Kidney (tissue), 14 donors: ENCODE results near the gene TNXB. TPM values are rescaled to one million over a fixed set of nuclear protein-coding genes. Genes with fewer than 3 reads are reported as not detected.
"Not testable (repeated sequence)": the region's sequence is repeated elsewhere in the genome, so short reads cannot be mapped to it uniquely, and the experiment has no call there.

Source experiments
- DNase-seq, 5 donors: peaks; one replicate each; pipeline ENCODE4 v3.0.0-alpha.2; 2013 to 2020
- FAIRE-seq: peaks from 2 replicates; lab custom pipeline; 2012; peaks lifted over from hg19 to GRCh38; lab: Jason Lieb, UNC
- H3K27ac ChIP-seq, 2 donors: one replicate each; pipeline ENCODE4 v1.7.0; 2013; ENCODE audit warnings: low read depth in 2 of 2, low read length in 2 of 2, inconsistent platforms in 1 of 2
- H3K27me3 ChIP-seq: one replicate; pipeline ENCODE4 v1.7.1; 2013; ENCODE audit warnings: low read length, inconsistent platforms; ENCODE audit not compliant: control insufficient read depth, insufficient read depth
- H3K36me3 ChIP-seq, 3 donors: one replicate each; pipeline versions ENCODE4 v1.7.0 to v1.7.1; 2013; ENCODE audit warnings: low read length in 3 of 3, control low read depth in 1 of 3, inconsistent platforms in 1 of 3; ENCODE audit not compliant: insufficient read depth in 3 of 3, control insufficient read depth in 2 of 3
- H3K4me1 ChIP-seq, 3 donors: one replicate each; pipeline versions ENCODE4 v1.7.0 to v1.7.1; 2013; ENCODE audit warnings: low read length in 3 of 3, inconsistent platforms in 1 of 3, low read depth in 1 of 3; ENCODE audit not compliant: control insufficient read depth in 2 of 3, insufficient read depth in 2 of 3
- H3K4me3 ChIP-seq, 3 donors: one replicate each; pipeline versions ENCODE4 v1.7.0 to v1.8.1; 2013; ENCODE audit warnings: low read length in 3 of 3, control low read depth in 1 of 3, inconsistent platforms in 1 of 3
- H3K9ac ChIP-seq, 3 donors: one replicate each; pipeline versions ENCODE4 v1.7.0 to v1.7.1; 2013; ENCODE audit warnings: low read length in 3 of 3, control low read depth in 1 of 3, inconsistent platforms in 1 of 3
- H3K9me3 ChIP-seq, 3 donors: one replicate each; pipeline versions ENCODE4 v1.7.0 to v1.7.1; 2013; ENCODE audit warnings: low read length in 3 of 3, control low read depth in 1 of 3, inconsistent platforms in 1 of 3; ENCODE audit not compliant: control insufficient read depth in 2 of 3, insufficient read depth in 1 of 3
- intact Hi-C: fragments of 100-400 bp; cut with DNase I; formaldehyde crosslinking; loops from one replicate; pipeline ENCODE4 v1.11.1; 2022
- polyA plus RNA-seq: library from polyadenylated mRNA; stranded (reverse); fragments of 350-450 nt; fragmentation: Illumina TruSeq; extraction: RNeasy Lipid Tissue Mini Kit (QIAGEN cat#74804); gene quantifications from one replicate; pipeline ENCODE4 v1.2.3, GENCODE V29; 2014; ENCODE audit warnings: low read depth, low replicate concordance; ENCODE audit not compliant: insufficient read depth
- total RNA-seq: library from RNA; stranded (reverse); fragmentation: NEBNext Ultra II Directional; extraction: Animal tissue kit (Norgen Biotek cat#: 25700); gene quantifications from one replicate; pipeline ENCODE4 v1.2.1, GENCODE V29; 2021
- TF ChIP-seq, protein P1 (sequence below): IDR thresholded peaks from 3 replicates; pipeline ENCODE4 v1.5.1; 2012; ENCODE audit warnings: mild to moderate bottlenecking, moderate library complexity, borderline replicate concordance; ENCODE audit not compliant: insufficient read depth; ENCODE audit errors: extremely low read depth
- donor health status: control.
- donor health status: control.
- donor health status: control.
- donor health status: control.
- donor health status: control.
- donor health status: DM: yes; HTN: yes; CAD: no.
- donor health status: Normal renal cell carcinoma (clear cell type).

TNXB gene
- total and polyA plus RNA-seq, 2 donors from 2014 or later, result 13.3 to 88.2 TPM

DNA sequence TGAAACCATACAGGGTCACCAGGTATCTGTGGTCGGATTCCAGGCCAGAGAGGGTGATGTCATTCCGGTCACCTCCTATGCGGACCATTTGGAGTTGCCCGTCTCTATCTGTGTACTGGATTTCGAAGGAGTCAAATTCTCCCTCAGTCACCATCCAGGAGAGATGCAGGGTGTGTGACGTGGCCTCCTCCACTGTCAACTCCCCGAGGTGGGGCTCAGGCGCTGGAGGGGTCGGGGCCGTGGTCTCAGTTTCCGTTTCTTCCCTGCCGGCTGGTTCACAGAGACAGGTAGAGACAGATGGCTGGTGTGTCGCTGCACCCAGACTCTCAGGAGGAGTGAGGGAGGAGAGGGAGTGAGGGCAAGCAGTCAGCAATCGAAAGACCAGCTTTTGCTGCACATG is 40.3 kb downstream of the TNXB start:
- H3K9me3 ChIP-seq, result no peaks in the 10 kb centered on the region
- intact Hi-C loops, result no loop called here
- H3K4me1 ChIP-seq, result no peaks in the 10 kb centered on the region
- TF ChIP-seq, protein P1, sequence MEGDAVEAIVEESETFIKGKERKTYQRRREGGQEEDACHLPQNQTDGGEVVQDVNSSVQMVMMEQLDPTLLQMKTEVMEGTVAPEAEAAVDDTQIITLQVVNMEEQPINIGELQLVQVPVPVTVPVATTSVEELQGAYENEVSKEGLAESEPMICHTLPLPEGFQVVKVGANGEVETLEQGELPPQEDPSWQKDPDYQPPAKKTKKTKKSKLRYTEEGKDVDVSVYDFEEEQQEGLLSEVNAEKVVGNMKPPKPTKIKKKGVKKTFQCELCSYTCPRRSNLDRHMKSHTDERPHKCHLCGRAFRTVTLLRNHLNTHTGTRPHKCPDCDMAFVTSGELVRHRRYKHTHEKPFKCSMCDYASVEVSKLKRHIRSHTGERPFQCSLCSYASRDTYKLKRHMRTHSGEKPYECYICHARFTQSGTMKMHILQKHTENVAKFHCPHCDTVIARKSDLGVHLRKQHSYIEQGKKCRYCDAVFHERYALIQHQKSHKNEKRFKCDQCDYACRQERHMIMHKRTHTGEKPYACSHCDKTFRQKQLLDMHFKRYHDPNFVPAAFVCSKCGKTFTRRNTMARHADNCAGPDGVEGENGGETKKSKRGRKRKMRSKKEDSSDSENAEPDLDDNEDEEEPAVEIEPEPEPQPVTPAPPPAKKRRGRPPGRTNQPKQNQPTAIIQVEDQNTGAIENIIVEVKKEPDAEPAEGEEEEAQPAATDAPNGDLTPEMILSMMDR, result no peak
- H3K36me3 ChIP-seq, result no peaks in the 10 kb centered on the region
- FAIRE-seq (no peak), DNase-seq (no peak)
- no peak overlapping the region for H3K4me3 ChIP-seq
- H3K27me3 ChIP-seq, result no peaks in the 10 kb centered on the region
- no peak overlapping the region for H3K27ac ChIP-seq
- no peak overlapping the region for H3K9ac ChIP-seq

DNA sequence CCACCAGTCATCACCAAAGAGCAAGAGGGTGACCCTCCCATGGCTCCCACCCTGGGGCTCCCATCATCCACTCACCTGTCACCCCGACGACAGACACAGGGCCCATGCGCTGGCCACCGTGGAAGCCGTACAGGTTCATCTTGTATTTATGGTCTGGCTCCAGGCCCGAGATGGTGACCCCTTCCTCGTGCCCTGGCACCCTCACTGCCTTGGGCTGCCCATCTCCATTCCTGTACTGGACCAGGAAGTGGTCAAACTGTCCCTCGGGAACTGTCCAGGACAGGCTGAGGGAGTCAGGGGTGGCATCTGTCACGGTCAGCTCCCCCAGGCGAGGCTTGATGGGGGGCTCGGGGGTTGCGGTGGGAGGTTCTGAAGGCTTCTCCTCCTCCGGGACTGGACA is 40.8 kb downstream of the TNXB start:
- H3K27me3 ChIP-seq, DNase-seq, intact Hi-C loops, H3K36me3 ChIP-seq, H3K4me1 ChIP-seq, FAIRE-seq, H3K9me3 ChIP-seq, H3K27ac ChIP-seq, H3K4me3 ChIP-seq, H3K9ac ChIP-seq: not testable (repeated sequence)

DNA sequence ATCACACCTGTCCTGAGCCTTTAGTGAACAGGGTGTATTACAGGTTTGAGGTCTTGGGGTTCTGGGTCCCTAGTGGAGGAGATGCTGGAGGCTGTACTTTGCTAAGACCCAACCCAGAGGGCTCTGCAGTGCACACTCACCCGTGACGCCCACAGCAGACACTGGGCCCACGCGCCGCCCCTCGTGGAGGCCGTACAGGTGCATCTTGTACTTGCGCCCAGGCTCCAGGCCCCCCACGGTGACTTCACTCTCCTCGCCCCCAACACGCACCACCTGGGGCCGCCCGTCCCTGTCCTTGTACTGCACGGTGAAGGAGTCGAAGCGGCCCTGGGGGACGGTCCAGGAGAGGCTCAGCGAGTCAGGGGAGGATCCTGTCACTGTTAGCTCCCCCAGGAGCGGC is 41.6 kb downstream of the TNXB start:
- DNase-seq, FAIRE-seq, H3K27me3 ChIP-seq, H3K27ac ChIP-seq, H3K36me3 ChIP-seq, H3K9ac ChIP-seq, H3K4me3 ChIP-seq, intact Hi-C loops, H3K9me3 ChIP-seq, H3K4me1 ChIP-seq: not testable (repeated sequence)

DNA sequence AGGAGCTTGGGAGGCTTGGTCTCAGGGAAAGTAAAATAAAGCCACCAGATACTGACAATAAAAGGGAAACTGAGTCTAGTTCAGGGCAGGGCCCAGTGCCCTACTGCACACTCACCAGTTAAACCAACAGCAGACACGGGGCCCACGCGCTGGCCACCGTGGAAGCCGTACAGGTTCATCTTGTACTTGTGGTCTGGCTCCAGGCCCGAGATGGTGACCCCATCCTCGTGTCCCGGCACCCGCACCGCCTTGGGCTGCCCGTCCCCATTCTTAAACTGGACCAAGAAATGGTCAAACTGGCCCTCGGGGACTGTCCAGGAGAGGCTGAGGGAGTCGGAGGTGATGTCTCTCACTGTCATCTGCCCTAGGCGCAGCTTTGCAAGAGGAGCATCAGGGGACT is 44.4 kb downstream of the TNXB start:
- DNase-seq (no peak), FAIRE-seq (no peak)
- TF ChIP-seq, protein P1, result no peak
- Histone ChIP-seq H3K36me3 (no peaks in the 10 kb centered on the region), H3K27ac (no peak overlapping the region), H3K4me1 (no peaks in the 10 kb centered on the region), H3K9me3 (no peaks in the 10 kb centered on the region), H3K27me3 (no peaks in the 10 kb centered on the region), H3K9ac (no peak overlapping the region), H3K4me3 (no peak overlapping the region)
- intact Hi-C loops, result no loop called here
